HK-2 (cell line): ENCODE measurements around the gene IL17D.
"Not testable (repeated sequence)": the region's sequence is repeated elsewhere in the genome, so short reads cannot be mapped to it uniquely, and the experiment has no call there.

Source experiments
- DNase-seq: peaks from one replicate; pipeline ENCODE4 v3.0.0-alpha.2; 2018; ENCODE audit not compliant: unreplicated experiment

IL17D gene

DNA sequence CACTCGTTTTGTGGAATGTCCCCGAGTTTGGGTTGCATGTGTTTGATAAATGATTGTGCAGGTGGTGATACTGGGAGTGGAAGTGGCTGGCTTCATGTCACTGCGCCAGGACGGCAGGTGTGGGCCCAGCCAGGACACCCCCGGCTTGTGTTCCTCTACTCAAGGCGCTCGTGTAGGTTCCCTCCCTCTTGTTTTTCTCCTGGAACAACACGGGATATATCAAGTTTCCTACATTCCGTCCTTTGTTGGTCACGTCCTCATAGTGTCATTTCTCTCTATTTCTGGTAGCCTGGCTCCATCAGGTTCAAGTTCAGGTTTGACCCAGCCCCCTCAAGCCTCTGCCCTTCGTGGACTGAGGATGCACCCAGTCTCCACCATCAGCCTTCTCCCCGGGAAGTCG is 16.3 kb downstream of the IL17D start:
- DNase-seq: no peak

DNA sequence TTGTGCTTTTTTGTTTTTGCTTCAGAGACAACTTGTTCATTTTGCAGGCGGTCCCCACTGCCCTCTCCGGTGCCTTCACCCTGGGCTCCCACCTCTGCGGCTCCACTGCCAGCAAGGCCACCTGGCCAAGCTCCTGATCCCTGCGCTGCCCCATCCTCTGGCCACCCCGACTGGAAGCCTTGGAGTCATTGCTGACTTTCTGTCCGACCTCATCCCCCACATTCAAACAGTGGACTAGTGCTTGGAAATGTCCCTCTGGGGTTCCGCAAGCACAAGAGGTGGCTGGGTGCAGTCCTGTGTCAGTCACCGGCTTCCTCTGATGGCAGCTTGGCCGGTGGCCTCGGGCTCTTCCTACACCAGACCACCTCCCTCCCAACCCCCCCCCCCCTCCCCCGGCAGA is 17.0 kb downstream of the IL17D start:
- no peak for DNase-seq

DNA sequence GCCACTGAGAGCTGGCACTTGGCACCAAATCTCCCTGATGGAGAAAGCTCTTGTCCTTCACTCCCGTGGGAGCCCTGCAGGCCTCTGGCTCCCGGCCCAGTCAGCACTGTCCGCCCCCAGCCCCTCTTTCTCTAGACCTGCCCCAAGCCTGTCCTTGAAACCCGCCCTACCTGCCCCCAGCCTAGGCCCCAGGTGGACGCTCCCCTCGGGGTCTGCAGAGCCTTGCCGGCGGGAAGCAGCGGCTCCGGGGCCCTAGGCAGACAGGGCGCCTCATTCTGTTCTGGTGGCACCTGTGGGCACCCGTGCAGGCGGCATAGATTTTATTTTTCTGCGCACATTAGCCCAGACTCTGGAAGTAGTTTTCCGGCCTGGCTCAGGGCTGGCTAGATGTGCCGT is 17.6 kb downstream of the IL17D start:
- DNase-seq: no peak

GRCh38 chr13:20721454-20722357 is 18.2 kb downstream of the IL17D start:
- DNase-seq: no peak

DNA sequence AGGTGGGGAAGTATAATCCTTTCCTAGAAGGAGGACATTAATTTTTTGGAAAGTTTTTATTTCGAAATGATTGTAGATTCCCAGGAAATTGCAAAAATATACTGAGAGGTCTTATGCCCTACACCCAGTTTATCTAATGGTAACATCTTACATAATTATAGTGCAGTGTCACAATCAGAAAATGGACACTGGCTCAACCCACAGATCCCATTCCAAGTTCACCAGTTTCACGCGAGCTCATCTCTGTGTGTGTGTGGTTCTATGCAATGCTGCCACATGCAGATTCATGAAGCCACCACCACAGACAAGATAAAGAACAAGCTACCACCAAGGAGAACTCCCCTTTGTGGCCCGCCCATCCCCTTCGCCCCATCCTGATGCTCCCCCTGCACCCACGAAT is 24.4 kb downstream of the IL17D start:
- no peak for DNase-seq

GRCh38 chr13:20728579-20729311 is 25.2 kb downstream of the IL17D start:
- DNase-seq: no peak

DNA sequence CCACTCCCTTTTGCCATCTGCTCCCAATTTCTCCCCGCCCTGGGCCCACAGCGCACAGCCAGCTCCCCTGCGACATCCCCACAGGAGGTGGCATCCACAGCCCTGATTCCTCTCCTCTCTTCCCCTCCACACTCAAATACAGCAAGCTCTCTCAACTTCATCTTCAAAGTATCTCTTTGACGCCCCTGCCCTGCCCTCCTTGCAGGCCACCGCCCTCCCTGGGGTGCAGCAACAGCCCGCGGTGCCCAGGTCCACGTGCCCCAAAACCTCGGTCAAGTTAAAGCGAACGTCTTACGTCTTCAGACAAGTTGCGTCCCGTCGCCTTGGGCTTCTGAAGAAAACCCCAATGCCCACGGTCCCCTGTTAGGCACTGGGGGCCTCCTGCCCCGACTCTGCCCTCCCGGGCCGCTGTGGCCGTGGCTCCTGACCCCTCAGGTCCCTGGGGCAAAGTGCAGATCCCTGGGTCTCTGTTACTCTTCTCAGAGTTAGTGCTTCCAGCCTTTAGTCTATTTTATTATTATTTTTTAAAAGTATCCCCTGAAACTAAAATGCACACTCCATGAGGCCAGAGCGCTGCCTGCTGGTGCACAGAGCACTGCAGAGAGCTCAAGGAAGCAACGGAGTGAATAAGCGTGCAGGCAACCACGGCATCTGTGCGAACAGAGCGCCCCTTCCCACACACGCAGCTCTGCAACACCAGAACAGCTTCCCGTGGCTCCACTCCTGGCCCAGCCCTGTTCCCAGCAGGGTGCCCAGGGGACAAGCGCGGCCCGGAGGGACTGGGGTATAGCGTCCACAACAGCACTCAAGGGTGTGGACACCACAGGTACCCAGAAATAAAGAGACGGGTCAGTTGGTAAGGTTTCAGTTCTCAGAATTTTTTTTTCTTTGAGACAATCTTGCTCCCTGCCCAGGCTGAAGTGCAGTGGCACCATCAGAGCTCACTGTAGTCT is 26.4 kb downstream of the IL17D start:
- no peak for DNase-seq

GRCh38 chr13:20738616-20739015 is 35.1 kb downstream of the IL17D start:
- no peak for DNase-seq

GRCh38 chr13:20740021-20740420 is 36.5 kb downstream of the IL17D start:
- no peak for DNase-seq

- DNase-seq: not testable (repeated sequence)
Measured at GRCh38 chr13:20743830-20744404, 40.4 kb downstream of the IL17D start.

DNA sequence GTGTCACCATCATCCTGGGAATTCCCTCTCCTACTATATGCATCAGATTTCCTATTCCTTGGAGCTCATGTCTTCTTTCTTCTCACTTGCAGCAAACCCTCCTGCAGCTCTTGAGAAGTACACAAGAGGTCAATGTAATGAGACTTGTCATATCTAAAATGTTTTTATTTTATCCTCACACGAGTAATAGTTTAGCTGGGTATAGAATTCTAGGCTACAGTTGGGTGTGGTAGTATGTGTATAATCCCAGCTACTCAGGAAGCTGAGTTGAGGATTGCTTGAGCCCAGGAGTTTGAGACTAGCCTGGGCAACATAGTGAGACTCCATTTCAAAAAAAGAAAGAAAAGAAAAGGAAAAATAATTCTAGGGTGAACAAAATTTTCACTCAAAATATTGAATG is 45.9 kb downstream of the IL17D start:
- DNase-seq: no peak

DNA sequence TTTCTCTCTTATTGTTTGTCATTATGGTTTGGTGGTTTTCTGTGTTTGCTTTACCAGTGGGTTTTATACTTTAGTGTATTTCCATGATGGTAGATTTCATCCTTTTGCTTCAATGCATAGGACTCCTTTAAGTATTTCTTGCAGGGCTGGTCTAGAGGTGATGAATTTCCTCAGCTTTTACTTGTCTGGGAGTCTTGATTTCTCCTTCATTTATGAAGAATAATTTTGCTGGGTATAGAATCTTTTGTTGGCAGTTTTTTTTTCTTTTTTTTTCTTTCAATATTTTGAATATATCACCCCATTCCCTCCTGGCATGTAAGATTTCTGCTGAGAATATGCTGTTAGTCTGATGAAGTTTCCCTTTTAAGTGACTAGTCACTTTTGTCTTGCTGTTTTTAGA is 50.5 kb downstream of the IL17D start:
- no peak for DNase-seq

DNA sequence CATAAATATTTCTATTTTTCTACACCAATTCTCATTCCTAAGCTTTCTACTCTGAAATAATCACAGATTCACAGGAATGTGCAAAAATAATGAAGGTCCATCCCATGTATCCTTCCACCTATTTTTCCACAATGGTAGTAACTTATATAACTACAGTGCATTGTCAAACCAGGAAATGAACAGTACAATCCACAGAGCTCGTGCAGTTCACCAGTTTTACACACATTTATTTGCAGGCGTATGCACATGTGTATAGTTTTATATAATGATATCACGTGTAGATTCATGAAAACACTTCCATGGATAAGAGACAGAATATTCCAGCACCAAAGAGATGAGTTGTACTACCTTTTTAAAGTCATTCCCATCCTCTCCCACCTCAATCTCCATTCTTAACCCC is 57.4 kb downstream of the IL17D start:
- no peak for DNase-seq

DNA sequence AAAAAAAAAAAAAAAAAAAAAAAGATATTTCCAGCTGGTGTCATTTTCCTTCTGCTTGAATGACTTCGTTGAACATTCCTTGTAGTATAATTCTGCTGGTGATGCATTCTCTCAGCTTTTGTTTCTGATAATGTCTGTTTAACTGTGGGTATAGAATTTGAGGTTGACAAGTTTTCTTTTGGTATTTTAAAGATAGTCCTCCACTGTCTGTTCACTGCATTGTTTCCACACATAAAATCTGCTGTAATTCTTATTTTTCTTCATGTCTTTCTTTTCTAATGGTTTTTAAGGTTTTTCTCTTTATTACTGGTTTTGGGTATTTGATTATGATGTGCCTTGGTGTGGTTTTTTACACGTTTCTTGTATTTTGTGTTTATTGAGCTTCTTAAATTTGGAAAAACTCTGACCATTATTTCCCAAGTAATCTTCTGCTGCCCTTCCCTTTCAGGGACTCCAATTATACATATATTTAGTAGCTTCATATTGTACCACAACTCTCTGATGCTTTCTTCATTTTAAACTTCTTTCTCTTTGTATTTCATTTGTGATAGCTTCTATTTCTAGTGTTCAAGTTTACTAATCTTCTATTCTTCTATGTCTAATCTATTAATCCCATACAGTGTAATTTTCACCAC is 63.9 kb downstream of the IL17D start:
- no peak for DNase-seq

DNA sequence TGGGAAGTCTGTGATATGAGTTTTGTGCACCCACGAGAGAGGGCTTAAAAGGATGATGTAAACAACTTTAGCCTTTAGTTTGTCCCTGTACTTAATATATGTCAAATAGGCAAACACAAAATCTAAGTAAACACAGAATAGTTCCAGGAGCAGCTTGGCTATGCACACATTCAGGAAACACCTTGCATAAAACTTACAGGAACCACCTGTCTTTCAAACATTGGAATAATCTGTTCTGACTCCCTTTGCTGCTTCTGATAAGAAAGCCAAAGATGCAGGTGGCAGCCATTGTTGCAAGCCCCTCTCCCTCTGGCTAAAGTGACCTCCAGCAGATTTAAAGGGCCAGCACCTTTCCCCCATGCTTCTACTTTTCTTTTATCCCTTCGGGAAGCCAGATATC is 65.6 kb downstream of the IL17D start:
- DNase-seq: no peak

DNA sequence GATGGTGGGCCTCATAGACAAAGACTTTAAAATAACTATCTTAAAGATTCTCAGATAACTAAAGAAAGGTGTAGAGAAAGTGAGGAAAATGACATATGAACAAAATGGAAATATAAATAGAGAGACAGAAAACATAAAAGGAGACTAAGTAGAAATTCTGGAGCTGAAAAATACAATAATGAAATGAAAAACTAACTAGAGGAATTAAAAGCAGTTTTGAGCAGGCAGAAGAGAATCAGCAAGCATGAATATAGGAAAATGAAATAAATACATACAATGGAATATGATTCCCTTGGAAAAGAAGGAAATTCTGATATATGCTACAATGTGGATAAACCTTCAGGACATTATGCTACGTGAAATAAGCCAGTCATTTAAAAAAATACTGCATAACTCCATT is 66.3 kb downstream of the IL17D start:
- no peak for DNase-seq
